Measurements from ENCODE around the gene ASXL1. TPM values are rescaled to one million over a fixed set of nuclear protein-coding genes. Genes with fewer than 3 reads are reported as not detected.
A peak's percentile ranks its signal among the peaks of the same experiment; 100 is the strongest.

The ASXL1 gene
- total and polyA plus RNA-seq, 4 experiments from 2014 or later: 8.8 to 127 (median 73.1) TPM

GRCh38 chr20:32443386-32443974 lies 85.3 kb downstream of the ASXL1 start:
- CTCF ChIA-PET (ENCODE audit: partially characterized antibody): no interaction called here
- Mint-ChIP-seq H3K27ac (peak overlapping the region; percentile 6 to 71 (median 48)), H3K27me3 (no peaks in the 10 kb centered on the region), H3K4me1 (peaks cover 7 to 28% (median 13%) of the 10 kb centered on the region in 4 donors), H3K9me3 (no peaks in the 10 kb centered on the region), H3K36me3 (peaks cover 17 to 65% of the 10 kb centered on the region in 2 donors), H3K4me3 (no peak overlapping the region)
- no peak overlapping the region for H3K27ac ChIP-seq (ENCODE audit: low read depth, low read length)
- intact Hi-C loops (cut with micrococcal nuclease): loop anchor here (5.0 kb wide), 1 partner anchor 44 kb away; no protein-coding TSS in a partner anchor
- H3K36me3 ChIP-seq (ENCODE audit: insufficient read depth, low read length): peaks cover 30% of the 10 kb centered on the region
- DNase-seq: no peak
- no peaks in the 10 kb centered on the region for H3K9me3 ChIP-seq (ENCODE audit: control insufficient read depth in 1 of 2, low read length in 2 of 2)
- H3K4me1 ChIP-seq (ENCODE audit: insufficient read depth, low read length): no peaks in the 10 kb centered on the region
- no peak overlapping the region for H3K4me3 ChIP-seq (ENCODE audit: low read length in 2 of 2)
- no peaks in the 10 kb centered on the region for H3K27me3 ChIP-seq (ENCODE audit: insufficient read depth, low read length)
- POLR2A ChIA-PET (ENCODE audit: partially characterized antibody): interaction anchor here (0.6 to 1.8 kb wide), 3 partner anchors 17 to 209 kb away, joined by 3 to 4 read pairs (median 4); no protein-coding TSS in a partner anchor

GRCh38 chr20:32444474-32445220 lies 86.5 kb downstream of the ASXL1 start:
- peaks cover 7 to 28% (median 13%) of the 10 kb centered on the region in 4 donors for H3K4me1 Mint-ChIP-seq
- no peak for DNase-seq
- Histone ChIP-seq H3K4me1 (ENCODE audit: insufficient read depth, low read length) (no peaks in the 10 kb centered on the region), H3K36me3 (ENCODE audit: insufficient read depth, low read length) (peaks cover 35% of the 10 kb centered on the region), H3K27me3 (ENCODE audit: insufficient read depth, low read length) (no peaks in the 10 kb centered on the region), H3K27ac (ENCODE audit: low read depth, low read length) (no peak overlapping the region), H3K4me3 (ENCODE audit: low read length in 2 of 2) (no peak overlapping the region), H3K9me3 (ENCODE audit: control insufficient read depth in 1 of 2, low read length in 2 of 2) (no peaks in the 10 kb centered on the region)
- H3K27me3 Mint-ChIP-seq: no peaks in the 10 kb centered on the region
- intact Hi-C loops (cut with micrococcal nuclease): loop anchor here (5.0 kb wide), 1 partner anchor 43 kb away; no protein-coding TSS in a partner anchor
- H3K27ac Mint-ChIP-seq: peak overlapping the region in 5 of 7 donors; percentile 0 to 85 (median 57)
- CTCF ChIA-PET (ENCODE audit: partially characterized antibody): no interaction called here
- peaks cover 13 to 65% of the 10 kb centered on the region in 2 donors for H3K36me3 Mint-ChIP-seq
- POLR2A ChIA-PET (ENCODE audit: partially characterized antibody): interaction anchor here (0.9 kb wide), 1 partner anchor 86 kb away, joined by 3 read pairs; no protein-coding TSS in a partner anchor
- H3K4me3 Mint-ChIP-seq: no peak overlapping the region
- no peaks in the 10 kb centered on the region for H3K9me3 Mint-ChIP-seq

GRCh38 chr20:32445539-32446273 lies 87.6 kb downstream of the ASXL1 start:
- Histone ChIP-seq H3K4me1 (ENCODE audit: insufficient read depth, low read length) (no peaks in the 10 kb centered on the region), H3K27me3 (ENCODE audit: insufficient read depth, low read length) (no peaks in the 10 kb centered on the region), H3K27ac (ENCODE audit: low read depth, low read length) (no peak overlapping the region), H3K36me3 (ENCODE audit: insufficient read depth, low read length) (peaks cover 38% of the 10 kb centered on the region), H3K4me3 (ENCODE audit: low read length in 2 of 2) (no peak overlapping the region), H3K9me3 (ENCODE audit: control insufficient read depth in 1 of 2, low read length in 2 of 2) (no peaks in the 10 kb centered on the region)
- H3K36me3 Mint-ChIP-seq: peaks cover 21 to 70% of the 10 kb centered on the region in 2 donors
- intact Hi-C loops (cut with micrococcal nuclease): no loop called here
- peaks cover 0 to 2% (median 0%) of the 10 kb centered on the region in 8 donors for H3K9me3 Mint-ChIP-seq
- peak overlapping the region in 1 of 8 donors; percentile 32 for H3K4me3 Mint-ChIP-seq
- DNase-seq: peak in 1 of 5 donors; percentile 17
- POLR2A ChIA-PET (ENCODE audit: partially characterized antibody): interaction anchor here (0.6 to 1.0 kb wide), 3 partner anchors 35 to 87 kb away, joined by 3 read pairs; no protein-coding TSS in a partner anchor
- H3K27ac Mint-ChIP-seq: peak overlapping the region in 6 of 7 donors; percentile 48 to 74 (median 69)
- CTCF ChIA-PET (ENCODE audit: partially characterized antibody): no interaction called here
- H3K27me3 Mint-ChIP-seq: no peaks in the 10 kb centered on the region
- peaks cover 7 to 26% (median 16%) of the 10 kb centered on the region in 4 donors for H3K4me1 Mint-ChIP-seq

GRCh38 chr20:32446301-32447100 lies 88.4 kb downstream of the ASXL1 start:
- H3K9me3 Mint-ChIP-seq: peaks cover 0 to 2% (median 0%) of the 10 kb centered on the region in 8 donors
- intact Hi-C loops (cut with micrococcal nuclease): no loop called here
- Histone ChIP-seq H3K36me3 (ENCODE audit: insufficient read depth, low read length) (peaks cover 42% of the 10 kb centered on the region), H3K27ac (ENCODE audit: low read depth, low read length) (no peak overlapping the region), H3K27me3 (ENCODE audit: insufficient read depth, low read length) (no peaks in the 10 kb centered on the region), H3K4me3 (ENCODE audit: low read length in 2 of 2) (no peak overlapping the region), H3K9me3 (ENCODE audit: control insufficient read depth in 1 of 2, low read length in 2 of 2) (no peaks in the 10 kb centered on the region), H3K4me1 (ENCODE audit: insufficient read depth, low read length) (no peaks in the 10 kb centered on the region)
- peak overlapping the region in 5 of 7 donors; percentile 46 to 73 (median 70) for H3K27ac Mint-ChIP-seq
- peaks cover 7 to 19% (median 16%) of the 10 kb centered on the region in 4 donors for H3K4me1 Mint-ChIP-seq
- no peak for DNase-seq
- ChIA-PET POLR2A (ENCODE audit: partially characterized antibody) (interaction anchor here (1.0 kb wide), 1 partner anchor 36 kb away, joined by 3 read pairs; no protein-coding TSS in a partner anchor), CTCF (ENCODE audit: partially characterized antibody) (no interaction called here)
- peaks cover 23 to 73% of the 10 kb centered on the region in 2 donors for H3K36me3 Mint-ChIP-seq
- no peaks in the 10 kb centered on the region for H3K27me3 Mint-ChIP-seq
- no peak overlapping the region for H3K4me3 Mint-ChIP-seq

GRCh38 chr20:32447136-32448027 lies 89.3 kb downstream of the ASXL1 start:
- Histone ChIP-seq H3K36me3 (ENCODE audit: insufficient read depth, low read length) (peaks cover 47% of the 10 kb centered on the region), H3K27ac (ENCODE audit: low read depth, low read length) (no peak overlapping the region), H3K4me1 (ENCODE audit: insufficient read depth, low read length) (no peaks in the 10 kb centered on the region), H3K9me3 (ENCODE audit: control insufficient read depth in 1 of 2, low read length in 2 of 2) (no peaks in the 10 kb centered on the region), H3K27me3 (ENCODE audit: insufficient read depth, low read length) (no peaks in the 10 kb centered on the region), H3K4me3 (ENCODE audit: low read length in 2 of 2) (no peak overlapping the region)
- POLR2A ChIA-PET (ENCODE audit: partially characterized antibody): no interaction called here
- Mint-ChIP-seq H3K4me3 (no peak overlapping the region), H3K4me1 (peaks cover 7 to 19% (median 16%) of the 10 kb centered on the region in 4 donors), H3K27me3 (no peaks in the 10 kb centered on the region), H3K36me3 (peaks cover 23 to 70% of the 10 kb centered on the region in 2 donors), H3K27ac (peak overlapping the region; percentile 29 to 82 (median 73)), H3K9me3 (peaks cover 0 to 2% (median 0%) of the 10 kb centered on the region in 8 donors)
- no peak for DNase-seq
- CTCF ChIA-PET (ENCODE audit: partially characterized antibody): no interaction called here
- intact Hi-C loops (cut with micrococcal nuclease): no loop called here

Measured in CD4-positive, alpha-beta memory T cell (primary cell).